ENCODE results near the gene OR10A4.
"Not testable (repeated sequence)": the region's sequence is repeated elsewhere in the genome, so short reads cannot be mapped to it uniquely, and the experiment has no call there.

Gene OR10A4

GRCh38 chr11:6876325-6876724, at the start of gene OR10A4:
Gene OR10A4, plus strand, starts transcription at chr11:6876625. Its CDS starts 23 bp downstream, at chr11:6876648.
- DNase-seq = no peak

GRCh38 chr11:6828103-6828502, 48.3 kb upstream of the OR10A4 start:
- DNase-seq = no peak

GRCh38 chr11:6833356-6833755, 43.1 kb upstream of the OR10A4 start:
- DNase-seq = no peak

- no peak for DNase-seq
Observed at GRCh38 chr11:6834021-6834420, 42.4 kb upstream of the OR10A4 start.

- no peak for DNase-seq
Observed at GRCh38 chr11:6841694-6842093, 34.7 kb upstream of the OR10A4 start.

- no peak for DNase-seq
Observed at GRCh38 chr11:6843670-6844069, 32.8 kb upstream of the OR10A4 start.

GRCh38 chr11:6844356-6844755, 32.1 kb upstream of the OR10A4 start:
- no peak for DNase-seq

GRCh38 chr11:6845383-6845782, 31.0 kb upstream of the OR10A4 start, which contains the start of gene OR10A5:
Gene OR10A5, plus strand, starts transcription at chr11:6845683. Its CDS starts 0 bp downstream, at chr11:6845683.
- no peak for DNase-seq

- DNase-seq = no peak
Observed at GRCh38 chr11:6850526-6850925, 25.9 kb upstream of the OR10A4 start.

GRCh38 chr11:6854801-6855200, 21.6 kb upstream of the OR10A4 start:
- DNase-seq = not testable (repeated sequence)

GRCh38 chr11:6855971-6856541, 20.4 kb upstream of the OR10A4 start:
- DNase-seq = no peak

GRCh38 chr11:6856871-6857270, 19.6 kb upstream of the OR10A4 start:
- no peak for DNase-seq

- DNase-seq = no peak
Observed at GRCh38 chr11:6862961-6863360, 13.5 kb upstream of the OR10A4 start, which contains the start of gene OR10A2. Gene OR10A2, plus strand, starts transcription at chr11:6863057. Its CDS starts 6,698 bp downstream, at chr11:6869755.

- DNase-seq = no peak
Observed at GRCh38 chr11:6864438-6864837, 12.0 kb upstream of the OR10A4 start.

GRCh38 chr11:6871278-6871677, 5.1 kb upstream of the OR10A4 start:
- no peak for DNase-seq

- no peak for DNase-seq
Observed at GRCh38 chr11:6875761-6876160, 664 bp upstream of the OR10A4 start.

- no peak for DNase-seq
Observed at GRCh38 chr11:6876914-6877313, 489 bp downstream of the OR10A4 start.

- DNase-seq = no peak
Observed at GRCh38 chr11:6882751-6883150, 6.3 kb downstream of the OR10A4 start.

GRCh38 chr11:6887711-6888110, 11.3 kb downstream of the OR10A4 start:
- not testable (repeated sequence) for DNase-seq

- DNase-seq = no peak
Observed at GRCh38 chr11:6888830-6889229, 12.4 kb downstream of the OR10A4 start.

GRCh38 chr11:6889835-6890234, 13.4 kb downstream of the OR10A4 start:
- no peak for DNase-seq

GRCh38 chr11:6892400-6892799, 16.0 kb downstream of the OR10A4 start, which contains the start of gene OR2D2:
Gene OR2D2, minus strand, starts transcription at chr11:6892500. Its CDS starts 0 bp downstream, at chr11:6892500.
- no peak for DNase-seq

GRCh38 chr11:6894097-6894496, 17.7 kb downstream of the OR10A4 start:
- no peak for DNase-seq

- DNase-seq = no peak
Observed at GRCh38 chr11:6895010-6895409, 18.6 kb downstream of the OR10A4 start.

GRCh38 chr11:6898911-6899310, 22.5 kb downstream of the OR10A4 start:
- no peak for DNase-seq
